Left lung (tissue), 10 donors: ENCODE results near the gene FAM20A. TPM values are rescaled to one million over a fixed set of nuclear protein-coding genes. Genes with fewer than 3 reads are reported as not detected.

Experiments
- ATAC-seq: fragments of 200-7000 bp; cut with Tn5 transposase; one replicate; pipeline ENCODE4 v1.9.1; 2020; ENCODE audit warnings: moderate library complexity
- DNase-seq, 4 donors: peaks; one replicate each; pipeline ENCODE4 v3.0.0-alpha.2; 2013 to 2020
- H3K27ac ChIP-seq, 2 donors: fragments of 200-600 bp; sonication (generic) in 1 of 2; one replicate each; pipeline versions ENCODE4 v1.5.0 to v1.8.0; 2020 to 2021
- H3K27me3 ChIP-seq, 2 donors: fragments of 200-600 bp; sonication (generic) in 1 of 2; one replicate each; pipeline versions ENCODE4 v1.5.0 to v1.8.0; 2020 to 2021
- H3K36me3 ChIP-seq, 2 donors: fragments of 200-600 bp; sonication (generic) in 1 of 2; one replicate each; pipeline versions ENCODE4 v1.5.0 to v1.8.0; 2020 to 2021
- H3K4me1 ChIP-seq, 2 donors: fragments of 200-600 bp; one replicate each; pipeline ENCODE4 v1.8.0; 2021
- H3K4me3 ChIP-seq, 2 donors: fragments of 200-600 bp; sonication (generic) in 1 of 2; one replicate each; pipeline versions ENCODE4 v1.5.0 to v1.8.0; 2020 to 2021; ENCODE audit warnings: mild to moderate bottlenecking in 1 of 2
- H3K9me3 ChIP-seq, 2 donors: fragments of 200-600 bp; sonication (generic) in 1 of 2; one replicate each; pipeline versions ENCODE4 v1.5.0 to v1.8.0; 2020 to 2021
- CTCF ChIP-seq, 2 donors: fragments of 200-600 bp; sonication (generic) in 1 of 2; IDR thresholded peaks; one replicate each; pipeline versions ENCODE4 v1.5.0 to v1.8.0; 2021; ENCODE audit warnings: antibody characterized with exemption in 2 of 2
- intact Hi-C, 2 donors: fragments of 100-400 bp; cut with DNase I; formaldehyde crosslinking; loops; one replicate each; pipeline versions ENCODE4 v1.11.2 to v1.14.2; 2022
- polyA plus RNA-seq, 6 donors: library from polyadenylated mRNA; unstranded; fragments of 120-200 nt; gene quantifications; one replicate each; pipeline ENCODE4 v1.2.1, GENCODE V29; 2013; ENCODE audit not compliant: insufficient read length in 6 of 6
- total RNA-seq, 2 donors: library from RNA; stranded (reverse); fragmentation: NEBNext Ultra II Directional; extraction: Animal tissue kit (Norgen Biotek cat#: 25700); gene quantifications; one replicate each; pipeline ENCODE4 v1.2.1, GENCODE V29; 2021
- donor health status: DM: no; HTN: yes; CAD: no.
- donor health status: DM: no; HTN: no; CAD: no.

FAM20A gene
- total and polyA plus RNA-seq, 8 donors = 3.8 to 85.9 (median 6.0) TPM

- no peak overlapping the region for H3K27ac ChIP-seq
These were observed 5.2 kb downstream of the FAM20A start for GRCh38 chr17:68595986-68596385.

GRCh38 chr17:68595496-68595895 is 5.7 kb downstream of the FAM20A start:
- Histone ChIP-seq H3K4me3 (no peak overlapping the region), H3K9me3 (no peaks in the 10 kb centered on the region), H3K36me3 (peaks cover 0 to 24% of the 10 kb centered on the region in 2 donors), H3K27ac (peak overlapping the region; percentile 13 to 15), H3K27me3 (peaks cover 0 to 30% of the 10 kb centered on the region in 2 donors), H3K4me1 (peaks cover 18 to 66% of the 10 kb centered on the region in 2 donors)
- TF ChIP-seq CTCF (IDR thresholded peaks at IDR 0.05) = no peak
- DNase-seq (no peak), ATAC-seq (no peak)
- intact Hi-C loops = no loop called here

More at GRCh38 chr17:68595986-68596385, 5.2 kb downstream of the FAM20A start:
- Histone ChIP-seq H3K4me1 (peaks cover 18 to 67% of the 10 kb centered on the region in 2 donors), H3K27me3 (peaks cover 0 to 35% of the 10 kb centered on the region in 2 donors), H3K4me3 (peak overlapping the region in 1 of 2 donors; percentile 66), H3K36me3 (peaks cover 0 to 20% of the 10 kb centered on the region in 2 donors), H3K9me3 (no peaks in the 10 kb centered on the region)
- DNase-seq (no peak), ATAC-seq (no peak)
- intact Hi-C loops = no loop called here
- no peak for TF ChIP-seq CTCF (IDR thresholded peaks at IDR 0.05)

- no peak for ATAC-seq
- peaks cover 18 to 64% of the 10 kb centered on the region in 2 donors for H3K4me1 ChIP-seq
- H3K36me3 ChIP-seq = peaks cover 0 to 24% of the 10 kb centered on the region in 2 donors
- no peak for TF ChIP-seq CTCF (IDR thresholded peaks at IDR 0.05)
- H3K27ac ChIP-seq = no peak overlapping the region
- DNase-seq = no peak
- H3K27me3 ChIP-seq = peaks cover 0 to 21% of the 10 kb centered on the region in 2 donors
- no peak overlapping the region for H3K4me3 ChIP-seq
- no peaks in the 10 kb centered on the region for H3K9me3 ChIP-seq
- intact Hi-C loops = no loop called here
These were observed 6.6 kb downstream of the FAM20A start for GRCh38 chr17:68594552-68594951.

- no peak for ATAC-seq
- H3K27ac ChIP-seq = no peak overlapping the region
- no peak for DNase-seq
- intact Hi-C loops = no loop called here
- peaks cover 18 to 60% of the 10 kb centered on the region in 2 donors for H3K4me1 ChIP-seq
- no peak overlapping the region for H3K4me3 ChIP-seq
- peaks cover 0 to 36% of the 10 kb centered on the region in 2 donors for H3K36me3 ChIP-seq
- H3K27me3 ChIP-seq = peaks cover 0 to 7% of the 10 kb centered on the region in 2 donors
- H3K9me3 ChIP-seq = peaks cover 0 to 4% of the 10 kb centered on the region in 2 donors
- TF ChIP-seq CTCF (IDR thresholded peaks at IDR 0.05) = no peak
These were observed 8.2 kb downstream of the FAM20A start for GRCh38 chr17:68592682-68593641.

- H3K4me3 ChIP-seq = no peak overlapping the region
- H3K4me1 ChIP-seq = peaks cover 15 to 51% of the 10 kb centered on the region in 2 donors
- H3K27me3 ChIP-seq = no peaks in the 10 kb centered on the region
- intact Hi-C loops = no loop called here
- peaks cover 0 to 4% of the 10 kb centered on the region in 2 donors for H3K9me3 ChIP-seq
- no peak for DNase-seq
- ATAC-seq = no peak
- TF ChIP-seq CTCF (IDR thresholded peaks at IDR 0.05) = no peak
- H3K36me3 ChIP-seq = peaks cover 0 to 36% of the 10 kb centered on the region in 2 donors
- H3K27ac ChIP-seq = no peak overlapping the region
These were observed 9.2 kb downstream of the FAM20A start for GRCh38 chr17:68592009-68592408.
